Smooth muscle cell (in vitro differentiated cells): Measurements from ENCODE around the gene SNAP47. TPM values are rescaled to one million over a fixed set of nuclear protein-coding genes. Genes with fewer than 3 reads are reported as not detected.

Experiments used
- DNase-seq: peaks from one replicate; lab custom pipeline; 2025; ENCODE audit not compliant: unreplicated experiment; lab: John Stamatoyannopoulos, UW
- H2AFZ ChIP-seq: fragments of 200-600 bp; sonication (generic); 2 replicates; pipeline ENCODE4 v1.6.0; 2016; ENCODE audit warnings: antibody characterized with exemption, low read depth, mild to moderate bottlenecking
- H3F3A ChIP-seq: fragments of 200-600 bp; sonication (generic); 2 replicates; pipeline ENCODE4 v1.6.0; 2017; ENCODE audit warnings: antibody characterized with exemption, low read depth
- H3K27ac ChIP-seq: fragments of 200-600 bp; sonication (generic); 2 replicates; pipeline ENCODE4 v1.5.1; 2016; ENCODE audit warnings: low read depth, mild to moderate bottlenecking
- H3K27me3 ChIP-seq: fragments of 200-600 bp; sonication (generic); 2 replicates; pipeline ENCODE4 v1.6.1; 2016; ENCODE audit warnings: low read depth, mild to moderate bottlenecking
- H3K36me3 ChIP-seq: fragments of 200-600 bp; sonication (generic); 2 replicates; pipeline ENCODE4 v1.5.1; 2016; ENCODE audit warnings: low read depth
- H3K4me1 ChIP-seq: fragments of 200-600 bp; sonication (generic); 2 replicates; pipeline ENCODE4 v1.5.1; 2016; ENCODE audit warnings: low read depth
- H3K4me2 ChIP-seq: fragments of 200-600 bp; sonication (generic); 2 replicates; pipeline ENCODE4 v1.6.0; 2016; ENCODE audit warnings: mild to moderate bottlenecking
- H3K4me3 ChIP-seq: fragments of 200-600 bp; sonication (generic); 2 replicates; pipeline ENCODE4 v1.5.1; 2016; ENCODE audit warnings: mild to moderate bottlenecking
- H3K79me2 ChIP-seq: fragments of 200-600 bp; sonication (generic); 2 replicates; pipeline ENCODE4 v1.6.0; 2016; ENCODE audit warnings: low read depth, mild to moderate bottlenecking
- H3K9ac ChIP-seq: fragments of 200-600 bp; sonication (generic); 2 replicates; pipeline ENCODE4 v1.6.0; 2016; ENCODE audit warnings: low read depth
- H3K9me3 ChIP-seq: fragments of 200-600 bp; sonication (generic); replicated peaks from 2 replicates; pipeline ENCODE4 v1.5.1; 2016; ENCODE audit warnings: low read depth
- H4K20me1 ChIP-seq: fragments of 200-600 bp; sonication (generic); 2 replicates; pipeline ENCODE4 v1.6.0; 2016; ENCODE audit warnings: low read depth
- CTCF ChIP-seq: fragments of 200-600 bp; sonication (generic); IDR thresholded peaks from 2 replicates; pipeline ENCODE4 v1.5.1; 2017; ENCODE audit warnings: borderline replicate concordance, mild to moderate bottlenecking, antibody characterized with exemption; ENCODE audit not compliant: insufficient read depth, poor library complexity, severe bottlenecking
- WGBS: methylation state at CpG from one replicate; pipeline ENCODE4 v1.1.7; 2016; ENCODE audit warnings: low lambda C conversion rate; 5-methylcytosine and 5-hydroxymethylcytosine counted together
- polyA plus RNA-seq: library from polyadenylated mRNA; unstranded; fragments of >200 nt; fragmentation: Nextera tagmentation; extraction: Ambion mirVana; gene quantifications from 2 replicates; pipeline ENCODE4 v1.2.1, GENCODE V29; 2016
- total RNA-seq: library from RNA; depleted of rRNA; stranded (reverse); fragments of >200 nt; gene quantifications from 2 replicates; pipeline ENCODE4 v1.2.3, GENCODE V29; 2014

Gene SNAP47
- total and polyA plus RNA-seq, 2 experiments from 2014 or later: 26.2 to 42.4 TPM

- Histone ChIP-seq H3K27me3 (no peaks in the 10 kb centered on the region), H3K9me3 (no peaks in the 10 kb centered on the region), H3K4me2 (no peak overlapping the region), H3K9ac (no peak overlapping the region), H3K79me2 (peaks cover 5% of the 10 kb centered on the region), H4K20me1 (peaks cover 88% of the 10 kb centered on the region), H3F3A (peaks cover under 1% of the 10 kb centered on the region), H3K27ac (no peak overlapping the region), H3K4me3 (no peak overlapping the region), H3K36me3 (no peaks in the 10 kb centered on the region), H2AFZ (no peak overlapping the region), H3K4me1 (no peaks in the 10 kb centered on the region)
- 95% methylated on average over 8 of the region's 8 CpGs for WGBS
- DNase-seq: no peak
- TF ChIP-seq CTCF: no peak
These were observed 30.2 kb downstream of the SNAP47 start for GRCh38 chr1:227765261-227766014.

- H3K4me1 ChIP-seq: no peaks in the 10 kb centered on the region
- H3K4me2 ChIP-seq: no peak overlapping the region
- peaks cover 83% of the 10 kb centered on the region for H4K20me1 ChIP-seq
- no peak overlapping the region for H3K4me3 ChIP-seq
- peaks cover 5% of the 10 kb centered on the region for H3K79me2 ChIP-seq
- no peak for DNase-seq
- no peak overlapping the region for H3K9ac ChIP-seq
- no peaks in the 10 kb centered on the region for H3K36me3 ChIP-seq
- 74% methylated on average over 16 of the region's 17 CpGs for WGBS
- H3K9me3 ChIP-seq: no peaks in the 10 kb centered on the region
- no peak for TF ChIP-seq CTCF
- no peak overlapping the region for H2AFZ ChIP-seq
- H3F3A ChIP-seq: no peaks in the 10 kb centered on the region
- H3K27me3 ChIP-seq: no peaks in the 10 kb centered on the region
- no peak overlapping the region for H3K27ac ChIP-seq
These were observed 30.9 kb downstream of the SNAP47 start for GRCh38 chr1:227766015-227766634.

- Histone ChIP-seq H3F3A (no peaks in the 10 kb centered on the region), H3K36me3 (no peaks in the 10 kb centered on the region), H3K9ac (no peak overlapping the region), H2AFZ (no peak overlapping the region), H3K27ac (no peak overlapping the region), H3K9me3 (no peaks in the 10 kb centered on the region), H4K20me1 (peaks cover 77% of the 10 kb centered on the region), H3K4me2 (no peak overlapping the region), H3K79me2 (peaks cover 2% of the 10 kb centered on the region), H3K4me3 (no peak overlapping the region), H3K4me1 (no peaks in the 10 kb centered on the region), H3K27me3 (no peaks in the 10 kb centered on the region)
- TF ChIP-seq CTCF: no peak
- 97% methylated on average over 19 of the region's 19 CpGs for WGBS
- no peak for DNase-seq
These were observed 31.5 kb downstream of the SNAP47 start for GRCh38 chr1:227766653-227767277.
